IPS-18c (cell line): Measurements from ENCODE around the gene MILR1.

Experiments
- H3K4me3 ChIP-seq: 2 replicates; pipeline ENCODE4 v1.7.0; 2013; ENCODE audit warnings: low read depth, mild to moderate bottlenecking, low read length, moderate library complexity; ENCODE audit not compliant: insufficient read depth
- H3K9me3 ChIP-seq: one replicate; pipeline ENCODE4 v1.6.1; 2013; ENCODE audit warnings: mild to moderate bottlenecking, low read length, moderate library complexity; ENCODE audit not compliant: control insufficient read depth, insufficient read depth

MILR1 gene, protein sequence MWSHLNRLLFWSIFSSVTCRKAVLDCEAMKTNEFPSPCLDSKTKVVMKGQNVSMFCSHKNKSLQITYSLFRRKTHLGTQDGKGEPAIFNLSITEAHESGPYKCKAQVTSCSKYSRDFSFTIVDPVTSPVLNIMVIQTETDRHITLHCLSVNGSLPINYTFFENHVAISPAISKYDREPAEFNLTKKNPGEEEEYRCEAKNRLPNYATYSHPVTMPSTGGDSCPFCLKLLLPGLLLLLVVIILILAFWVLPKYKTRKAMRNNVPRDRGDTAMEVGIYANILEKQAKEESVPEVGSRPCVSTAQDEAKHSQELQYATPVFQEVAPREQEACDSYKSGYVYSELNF

DNA sequence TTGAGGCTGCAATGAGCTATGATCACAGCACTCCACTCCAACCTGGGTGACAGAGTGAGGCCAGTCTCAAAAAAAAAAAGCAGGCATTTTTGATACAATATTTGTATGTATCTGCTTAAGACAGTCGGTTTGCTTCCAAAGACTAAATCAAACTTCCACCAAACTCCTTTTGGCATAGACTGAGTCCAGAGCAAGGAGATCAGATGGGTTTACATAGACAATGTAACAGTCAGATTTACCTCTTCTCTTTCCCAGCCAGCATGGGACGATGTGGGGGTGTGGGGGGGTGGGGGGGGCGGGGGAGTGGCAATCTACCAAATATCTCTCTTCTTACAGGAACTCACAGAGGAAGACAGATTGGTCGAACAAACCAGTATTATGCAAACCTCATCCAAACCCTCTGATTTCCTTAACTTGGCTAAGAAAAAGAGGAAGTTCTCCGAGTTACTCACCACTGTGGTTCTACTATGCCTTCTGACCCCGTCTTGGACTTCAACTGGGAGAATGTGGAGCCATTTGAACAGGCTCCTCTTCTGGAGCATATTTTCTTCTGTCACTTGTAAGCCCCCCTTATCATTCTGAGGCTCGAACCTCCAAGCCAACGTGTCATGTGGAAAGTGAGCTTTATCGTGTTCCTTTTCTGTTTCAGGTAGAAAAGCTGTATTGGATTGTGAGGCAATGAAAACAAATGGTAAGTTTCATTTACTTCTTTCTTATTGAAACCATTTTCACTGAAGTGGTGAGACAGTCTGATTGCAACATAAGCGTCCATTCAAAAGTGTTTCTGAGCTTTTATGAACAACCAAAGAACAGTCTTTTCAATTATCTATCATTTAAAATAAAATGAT lies at the start of gene MILR1:
Gene MILR1 (plus strand): TSS at position 451 of the 848 bp plus-strand sequence. CDS start 54 bp downstream, at position 505.
- no peak within 1 kb of the TSS for H3K4me3 ChIP-seq
- no peaks in the 10 kb centered on the region for H3K9me3 ChIP-seq

DNA sequence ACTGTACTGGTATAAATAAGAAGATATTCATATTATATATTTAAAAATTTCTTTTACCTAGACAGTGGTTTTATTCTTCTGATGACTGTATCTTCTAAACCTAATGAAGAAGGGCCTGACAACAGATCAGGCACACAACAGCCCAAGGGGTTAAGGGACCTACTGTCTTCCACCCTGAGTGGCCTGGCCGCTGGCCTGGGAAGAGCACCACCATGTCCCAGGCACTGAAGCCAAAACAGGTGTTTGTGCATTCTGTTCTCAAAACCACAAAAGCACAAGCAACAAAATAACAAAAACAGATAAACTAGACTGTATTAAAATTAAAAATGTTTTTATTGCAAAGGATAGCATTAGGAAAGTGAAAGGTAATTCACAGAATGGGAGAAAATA lies 49.2 kb upstream of the MILR1 start:
- Histone ChIP-seq H3K4me3 (no peak overlapping the region), H3K9me3 (peaks cover 2% of the 10 kb centered on the region)

DNA sequence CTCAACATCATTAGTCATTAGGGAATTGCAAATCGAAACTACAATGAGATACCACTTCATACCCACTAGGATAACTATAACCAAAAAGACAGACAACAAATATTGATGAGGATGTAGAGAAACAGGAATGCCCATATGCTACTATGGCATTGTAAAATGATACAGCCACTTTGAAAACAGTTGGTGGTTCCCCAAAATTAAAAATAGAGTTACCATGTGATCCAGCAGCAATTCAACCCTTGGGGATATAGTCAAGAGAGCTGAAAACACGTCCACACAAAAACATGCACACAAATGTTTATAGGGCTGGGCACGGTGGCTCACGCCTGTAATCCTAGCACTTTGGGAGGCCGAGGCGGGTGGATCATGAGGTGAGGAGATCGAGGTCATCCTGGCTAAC lies 48.3 kb upstream of the MILR1 start:
- Histone ChIP-seq H3K4me3 (no peak overlapping the region), H3K9me3 (peaks cover 2% of the 10 kb centered on the region)

DNA sequence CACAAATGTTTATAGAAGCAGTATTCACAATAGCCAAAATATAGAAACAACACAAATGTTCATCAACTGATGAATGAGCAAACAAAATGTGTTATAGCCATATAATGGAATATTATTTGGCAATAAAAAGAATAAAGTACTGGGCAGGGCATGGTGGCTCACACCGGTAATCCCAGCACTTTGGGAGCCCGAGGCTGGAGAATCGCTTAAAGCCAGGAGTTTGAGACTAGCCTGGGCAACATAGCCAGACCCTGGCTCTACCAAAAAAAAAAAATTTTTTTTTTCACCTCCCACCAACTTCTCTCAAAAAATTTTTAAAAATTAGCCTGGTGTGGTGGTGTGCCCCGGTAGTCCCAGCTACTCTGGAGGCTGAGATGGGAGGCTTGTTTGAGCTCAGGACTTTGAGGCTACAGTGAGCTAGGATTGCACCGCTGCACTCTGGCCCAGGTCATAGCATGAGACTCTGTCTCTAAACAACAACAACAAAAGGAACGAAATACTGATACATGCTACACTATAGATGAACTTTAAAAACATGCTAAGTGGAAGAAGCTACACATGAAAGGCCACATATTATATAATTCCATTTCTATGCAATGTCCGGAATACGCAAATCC lies 47.6 kb upstream of the MILR1 start:
- no peak overlapping the region for H3K4me3 ChIP-seq

DNA sequence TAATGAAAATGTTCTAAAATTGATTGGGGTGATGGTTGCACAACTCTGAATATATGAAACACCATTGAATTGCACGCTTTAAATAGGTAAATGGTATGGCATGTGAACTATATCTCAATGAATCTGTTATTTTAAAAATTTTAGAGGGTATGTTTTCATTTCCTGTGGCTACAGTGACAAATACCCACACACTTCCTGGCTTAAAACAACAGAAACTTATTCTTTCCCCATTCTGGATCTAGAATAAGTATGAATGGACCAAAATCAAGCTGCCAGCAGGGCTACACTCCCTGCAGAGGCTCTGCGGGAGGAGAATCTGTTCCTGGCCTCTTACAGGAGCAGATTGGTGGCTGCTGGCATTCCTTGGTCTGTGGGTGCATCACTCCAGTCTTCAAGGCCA lies 47.0 kb upstream of the MILR1 start:
- peaks cover 2% of the 10 kb centered on the region for H3K9me3 ChIP-seq
- no peak overlapping the region for H3K4me3 ChIP-seq

More for the DNA sequence above, 47.6 kb upstream of the MILR1 start:
- peaks cover 2% of the 10 kb centered on the region for H3K9me3 ChIP-seq

DNA sequence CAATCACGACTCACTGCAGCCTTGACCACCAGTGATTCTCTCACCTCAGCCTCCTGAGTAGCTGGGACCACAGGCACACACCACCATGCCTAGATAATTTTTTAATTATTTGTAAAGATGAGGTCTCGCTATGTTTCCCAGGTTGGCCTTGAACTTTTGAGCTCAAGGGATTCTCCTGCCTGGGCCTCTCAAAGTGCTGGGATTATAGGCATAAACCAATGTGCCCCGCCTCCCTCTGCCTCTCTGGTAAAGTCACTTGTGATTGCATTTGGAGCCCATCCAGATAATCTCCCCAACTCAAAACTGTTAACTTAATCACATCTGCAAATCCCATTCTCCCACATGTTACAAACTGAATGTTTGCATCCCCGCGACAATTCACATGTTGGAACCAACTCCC lies 46.4 kb upstream of the MILR1 start:
- H3K9me3 ChIP-seq = peaks cover 2% of the 10 kb centered on the region

DNA sequence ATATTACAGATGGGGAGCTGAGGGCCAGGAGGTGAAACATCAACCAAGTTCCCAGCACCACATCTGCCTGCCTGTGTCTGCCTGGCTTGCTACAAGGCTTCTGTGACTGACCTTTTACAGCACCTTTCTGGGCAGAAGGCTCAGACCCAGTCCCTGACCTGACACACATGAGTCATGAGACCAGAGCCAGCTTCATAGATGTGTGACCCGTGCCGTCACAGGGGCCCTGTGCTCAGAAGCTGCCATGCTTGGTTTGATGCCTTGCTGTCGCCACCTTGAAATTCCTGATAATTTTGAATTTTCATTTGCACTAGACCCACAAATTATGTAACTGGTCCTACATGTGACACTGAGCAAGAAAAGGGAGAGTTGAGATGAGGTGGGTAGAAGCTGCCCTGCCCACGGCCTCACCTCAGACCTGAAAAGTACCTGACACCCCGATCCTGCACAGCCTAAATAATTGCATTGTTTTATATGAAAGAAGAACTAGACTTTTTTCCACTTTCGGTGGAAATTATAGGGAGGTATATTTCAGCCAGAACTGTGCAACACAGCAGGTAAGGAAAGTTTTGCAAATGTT lies 44.9 kb upstream of the MILR1 start:
- no peak overlapping the region for H3K4me3 ChIP-seq
- peaks cover 2% of the 10 kb centered on the region for H3K9me3 ChIP-seq

More for the DNA sequence above, 46.4 kb upstream of the MILR1 start:
- H3K4me3 ChIP-seq = no peak overlapping the region

DNA sequence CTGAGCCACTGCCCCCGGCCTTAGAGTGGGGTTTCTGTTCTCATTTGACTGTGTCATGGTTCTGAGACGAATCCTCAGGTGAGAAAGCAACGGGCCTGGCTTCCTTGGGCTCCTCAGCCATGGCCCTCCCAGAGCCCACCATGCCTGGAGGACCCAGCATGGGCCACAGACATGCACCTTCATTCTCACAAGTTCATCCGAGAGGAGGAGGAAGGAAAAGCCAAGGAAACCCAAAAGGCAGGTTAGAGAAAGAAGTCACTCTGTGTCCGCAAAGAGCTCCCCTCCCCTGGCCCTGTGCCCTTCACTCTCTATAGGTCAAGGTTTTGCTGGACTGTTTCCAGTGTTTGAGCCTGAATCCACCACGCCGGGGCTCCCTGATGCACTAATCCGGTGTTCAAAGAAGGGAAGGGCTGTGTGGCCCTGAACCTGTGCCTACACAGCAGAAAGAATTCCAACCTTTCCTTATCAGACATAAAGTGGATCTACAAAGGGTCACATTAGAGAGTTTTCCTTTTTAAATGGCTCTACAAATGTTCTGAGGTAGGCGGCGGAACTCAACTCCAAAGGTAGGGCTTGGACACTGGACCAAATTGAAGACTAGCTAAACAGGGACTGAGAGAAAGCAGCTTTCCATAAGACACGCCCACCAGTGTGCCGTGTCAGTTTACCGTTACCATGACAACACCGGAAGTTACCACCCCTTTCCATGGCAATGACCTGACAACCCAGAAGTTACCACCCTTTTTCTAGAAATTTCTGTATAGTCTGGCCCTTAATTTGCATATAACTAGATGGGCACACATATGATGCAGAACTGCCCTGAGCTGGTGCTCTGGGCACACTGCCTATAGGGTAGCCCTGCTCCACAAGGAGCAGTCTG lies 42.4 kb upstream of the MILR1 start:
- peaks cover 2% of the 10 kb centered on the region for H3K9me3 ChIP-seq
- H3K4me3 ChIP-seq = no peak overlapping the region

DNA sequence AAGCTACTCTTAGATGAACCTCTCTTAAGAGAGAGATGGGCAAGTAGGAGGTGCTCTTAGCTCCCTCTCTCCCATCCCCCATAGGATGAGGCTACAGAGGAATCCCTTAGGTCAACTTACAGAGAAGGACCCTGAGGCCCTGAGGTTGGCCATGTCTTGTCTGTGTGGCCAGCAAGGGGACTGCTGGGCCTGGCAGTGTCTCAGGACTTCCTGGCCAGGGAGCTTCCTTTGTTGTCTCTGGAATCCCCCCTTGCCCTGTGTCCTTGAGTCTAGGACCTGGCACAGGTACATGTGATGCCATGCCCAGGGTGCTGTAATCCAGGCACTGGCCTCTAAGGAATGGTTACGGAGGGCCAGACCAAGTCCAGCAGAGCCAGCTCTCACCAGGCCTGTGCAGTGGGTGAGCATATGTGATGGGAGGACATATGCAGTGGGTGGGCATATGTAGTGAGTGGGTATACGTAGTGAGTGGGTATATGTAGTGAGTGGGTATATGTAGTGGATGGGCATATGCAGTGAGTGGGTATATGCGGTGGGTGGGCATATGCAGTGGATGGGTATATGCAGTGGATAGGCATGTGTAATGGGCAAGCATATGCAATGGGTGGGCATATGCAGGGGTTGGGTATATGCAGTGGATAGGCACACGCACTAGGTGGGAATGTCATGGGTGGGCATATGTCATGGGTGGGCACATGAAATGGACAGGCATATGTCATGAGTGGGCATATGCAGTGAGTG lies 38.0 kb upstream of the MILR1 start:
- Histone ChIP-seq H3K9me3 (no peaks in the 10 kb centered on the region), H3K4me3 (no peak overlapping the region)

DNA sequence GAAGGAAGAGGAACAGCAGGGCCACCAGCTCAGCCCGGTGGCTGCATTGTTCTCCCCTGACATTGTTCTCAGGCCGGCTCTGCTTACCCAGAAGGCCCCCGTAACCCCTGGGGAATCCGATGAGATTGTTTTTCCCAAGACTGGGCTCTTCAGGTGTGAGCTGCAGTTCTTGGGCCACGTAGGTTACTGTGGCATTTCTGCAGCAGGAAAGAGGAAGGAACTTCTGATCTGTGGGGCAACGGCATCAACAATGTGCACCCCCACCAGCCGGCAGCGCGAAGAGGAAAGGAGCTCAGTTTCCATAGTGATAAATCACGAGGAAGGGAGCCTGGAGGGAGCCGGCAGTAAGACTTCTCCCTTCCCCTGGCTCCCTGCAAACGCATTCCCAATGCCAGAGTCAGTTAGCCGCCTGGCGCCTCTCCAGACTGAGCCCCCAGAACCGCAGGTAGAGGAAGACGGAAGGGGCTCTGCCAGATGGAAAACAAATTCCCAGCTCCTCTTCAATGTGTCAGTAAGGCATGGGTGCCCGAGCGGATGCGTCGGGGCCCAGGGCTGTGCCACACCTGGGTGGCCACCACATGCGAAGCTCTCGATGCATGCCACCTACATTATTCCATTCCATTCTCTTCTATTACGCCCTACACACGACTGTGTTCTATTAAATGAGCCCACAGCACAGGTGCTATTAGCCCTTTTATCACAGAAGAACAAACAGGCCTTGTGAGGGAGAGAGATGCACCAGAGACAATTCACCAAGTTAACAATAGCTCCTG lies 36.7 kb upstream of the MILR1 start:
- Histone ChIP-seq H3K4me3 (0 out of 2 replicates have a peak overlapping the region, but pooled peaks have one; percentile 17), H3K9me3 (no peaks in the 10 kb centered on the region)

DNA sequence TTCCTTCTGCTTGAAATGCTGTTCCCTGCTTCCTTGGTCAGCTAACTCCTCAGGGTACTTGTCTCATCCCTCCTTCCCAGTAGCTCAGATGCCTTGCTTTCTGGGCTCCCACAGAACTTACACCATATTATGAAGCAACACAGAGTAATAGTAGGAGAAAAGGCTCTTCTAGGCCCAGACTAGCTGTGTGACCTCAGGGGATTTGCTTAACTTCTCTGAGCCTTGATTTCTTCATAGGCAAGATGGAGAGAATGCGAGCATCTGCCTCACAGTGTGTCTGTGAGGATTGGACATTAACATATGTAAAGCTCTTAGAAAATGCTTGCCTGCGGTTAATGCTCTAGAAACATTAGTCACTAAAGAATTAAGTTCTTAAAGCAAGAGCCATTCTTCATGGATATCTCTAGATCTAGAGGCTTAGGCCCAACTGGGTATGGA lies 36.0 kb upstream of the MILR1 start:
- Histone ChIP-seq H3K4me3 (no peak overlapping the region), H3K9me3 (no peaks in the 10 kb centered on the region)

DNA sequence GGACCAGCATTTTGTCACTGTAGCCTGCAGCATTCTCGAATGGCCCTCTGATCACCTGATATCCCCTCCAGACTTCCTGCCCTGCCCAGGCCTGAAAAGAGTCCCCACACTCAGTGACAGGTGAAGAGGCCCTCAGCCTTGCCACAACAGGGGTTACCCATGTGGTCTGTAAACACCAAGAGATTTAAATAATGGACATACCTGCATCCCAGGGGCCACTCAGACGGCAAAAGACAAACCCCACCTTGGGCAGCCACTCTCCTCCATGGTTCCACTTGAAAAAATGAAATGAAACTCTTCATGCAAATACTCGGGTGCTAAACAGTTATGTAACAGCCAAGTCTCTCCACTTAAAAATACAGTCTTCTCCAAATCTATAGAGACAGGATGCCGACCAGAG lies 35.4 kb upstream of the MILR1 start:
- Histone ChIP-seq H3K9me3 (no peaks in the 10 kb centered on the region), H3K4me3 (no peak overlapping the region)

DNA sequence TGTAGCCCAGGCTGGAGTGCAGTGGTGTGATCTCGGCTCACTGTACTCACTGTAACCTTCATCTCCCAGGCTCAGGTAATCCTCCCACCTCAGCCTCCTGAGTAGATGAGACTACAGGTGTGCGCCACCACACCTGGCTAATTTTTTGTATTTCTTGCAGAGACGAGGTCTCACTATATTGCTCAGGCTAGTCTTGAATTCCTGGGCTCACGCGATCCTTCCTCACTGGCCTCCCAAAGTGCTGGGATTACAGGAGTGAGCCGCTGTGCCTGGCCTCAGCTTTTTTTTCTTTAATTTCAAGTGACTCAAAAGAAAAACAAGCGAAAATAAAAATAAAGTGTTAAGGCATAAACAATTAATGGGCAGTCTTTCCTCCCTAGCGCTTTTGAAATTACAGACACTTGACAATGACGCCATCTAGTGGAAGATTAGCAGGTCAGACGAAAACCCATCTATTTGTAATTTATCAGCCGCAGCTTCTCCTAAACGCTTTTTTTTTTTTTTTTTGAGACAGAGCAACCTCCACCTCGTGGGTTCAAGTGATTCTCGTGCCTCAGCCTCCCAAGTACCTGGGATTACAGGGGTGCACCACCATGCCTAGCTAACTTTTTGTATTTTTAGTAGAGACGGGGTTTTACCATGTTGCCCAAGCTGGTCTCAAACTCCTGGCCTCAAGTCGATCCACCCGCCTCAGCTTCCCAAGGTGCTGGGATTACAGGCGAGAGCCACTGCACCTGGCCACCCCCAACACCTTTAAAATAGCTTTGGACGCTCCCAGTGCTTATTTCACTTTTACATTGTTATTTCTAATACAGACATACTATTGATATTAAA lies 30.2 kb upstream of the MILR1 start:
- H3K9me3 ChIP-seq = no peaks in the 10 kb centered on the region
- no peak overlapping the region for H3K4me3 ChIP-seq

DNA sequence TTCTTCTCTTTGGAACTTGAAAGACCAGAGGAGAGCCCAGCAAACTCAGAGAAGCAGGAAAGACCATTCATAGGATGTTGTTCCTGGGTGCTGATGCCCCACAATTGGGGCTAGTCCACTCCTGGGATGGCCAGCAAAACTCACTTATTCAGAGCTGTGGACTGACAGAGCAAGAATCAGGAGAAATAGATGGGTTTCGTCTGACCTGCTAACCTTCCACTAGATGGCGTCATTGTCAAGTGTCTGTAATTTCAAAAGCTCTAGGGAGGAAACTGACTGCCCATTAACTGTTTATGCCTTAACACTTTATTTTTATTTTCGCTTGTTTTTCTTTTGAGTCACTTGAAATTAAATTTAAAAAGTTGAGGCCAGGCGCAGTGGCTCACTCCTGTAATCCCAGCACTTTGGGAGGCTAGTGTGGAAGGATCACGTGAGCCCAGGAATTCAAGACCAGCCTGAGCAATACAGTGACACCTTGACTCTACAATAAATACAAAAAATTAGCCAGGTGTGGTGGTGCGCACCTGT lies 28.7 kb upstream of the MILR1 start:
- H3K4me3 ChIP-seq = no peak overlapping the region

More for the DNA sequence above, 28.7 kb upstream of the MILR1 start:
- H3K9me3 ChIP-seq = no peaks in the 10 kb centered on the region
